Measurements from ENCODE around the gene ARPC1A.
"Not testable (repeated sequence)": the region's sequence is repeated elsewhere in the genome, so short reads cannot be mapped to it uniquely, and the experiment has no call there.

The ARPC1A gene

DNA sequence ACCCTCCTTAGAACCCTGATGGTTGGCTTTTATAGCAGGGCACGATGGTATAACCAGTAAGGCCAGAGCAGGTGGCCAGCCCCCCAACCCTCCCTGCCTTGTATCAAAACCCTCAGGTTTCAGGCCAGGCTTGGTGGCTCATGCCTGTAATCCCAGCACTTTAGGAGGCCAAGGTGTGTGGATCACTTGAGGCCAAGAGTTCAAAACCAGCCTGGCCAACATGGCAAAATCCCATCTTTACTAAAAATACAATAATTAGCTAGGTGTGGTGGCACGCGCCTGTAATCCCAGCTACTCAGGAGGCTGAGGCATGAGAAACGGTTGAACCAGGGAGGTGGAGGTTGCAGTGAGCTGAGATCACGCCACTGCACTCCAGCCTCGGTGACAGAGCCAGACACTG, 3.0 kb upstream of the ARPC1A start:
- DNase-seq (ENCODE audit: low read depth): not testable (repeated sequence)

- DNase-seq (ENCODE audit: low read depth): no peak
Observed at GRCh38 chr7:99324559-99324958, 1.1 kb upstream of the ARPC1A start.

GRCh38 chr7:99325001-99325493, 651 bp upstream of the ARPC1A start:
- DNase-seq (ENCODE audit: low read depth): no peak

- DNase-seq (ENCODE audit: low read depth): no peak
Observed at GRCh38 chr7:99326408-99326782, 697 bp downstream of the ARPC1A start.

GRCh38 chr7:99330314-99330961, 4.7 kb downstream of the ARPC1A start:
- not testable (repeated sequence) for DNase-seq (ENCODE audit: low read depth)

DNA sequence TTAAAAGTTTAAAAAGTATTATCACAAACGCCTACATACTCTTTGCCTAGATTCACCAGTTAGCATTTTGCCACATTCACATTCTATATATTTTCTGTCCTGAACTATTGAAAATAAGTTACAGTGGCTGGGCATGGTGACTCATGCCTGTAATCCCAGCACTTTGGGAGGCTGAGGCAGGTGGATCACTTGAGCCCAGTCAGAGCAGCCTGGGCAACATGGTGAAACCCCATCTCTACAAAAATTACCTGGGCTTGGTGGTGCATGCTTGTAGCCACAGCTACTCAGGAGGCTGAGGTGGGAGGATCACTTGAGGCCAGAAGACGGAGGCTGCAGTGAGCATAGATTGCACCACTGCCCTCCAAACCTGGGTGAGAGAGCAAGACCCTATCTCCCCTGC, 5.3 kb downstream of the ARPC1A start:
- DNase-seq (ENCODE audit: low read depth): no peak

- DNase-seq (ENCODE audit: low read depth): no peak
Observed at GRCh38 chr7:99339595-99339994, 13.9 kb downstream of the ARPC1A start.

GRCh38 chr7:99340659-99341058, 15.0 kb downstream of the ARPC1A start:
- no peak for DNase-seq (ENCODE audit: low read depth)

- no peak for DNase-seq (ENCODE audit: low read depth)
Observed at GRCh38 chr7:99344061-99344647, 18.5 kb downstream of the ARPC1A start.

- DNase-seq (ENCODE audit: low read depth): not testable (repeated sequence)
Observed at GRCh38 chr7:99350641-99351040, 24.9 kb downstream of the ARPC1A start.

DNA sequence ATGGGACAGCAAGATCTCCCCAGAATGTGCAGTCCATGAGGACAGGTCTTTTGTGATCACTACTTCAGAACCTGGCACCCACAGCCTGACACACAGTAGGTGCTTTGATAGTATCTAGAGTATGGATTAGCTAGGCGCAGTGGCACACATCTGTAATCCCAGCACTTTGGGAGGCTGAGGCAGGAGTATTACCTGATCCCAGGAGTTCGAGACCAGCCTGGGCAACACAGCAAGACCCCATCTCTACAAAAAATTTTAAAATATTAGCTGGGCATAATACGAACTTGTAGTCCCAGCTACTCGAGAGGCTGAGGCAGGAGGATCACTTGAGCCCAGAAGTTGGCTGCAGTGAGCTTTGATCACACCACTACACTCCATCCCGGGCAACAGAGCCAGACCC, 26.5 kb downstream of the ARPC1A start:
- DNase-seq (ENCODE audit: low read depth): no peak

DNA sequence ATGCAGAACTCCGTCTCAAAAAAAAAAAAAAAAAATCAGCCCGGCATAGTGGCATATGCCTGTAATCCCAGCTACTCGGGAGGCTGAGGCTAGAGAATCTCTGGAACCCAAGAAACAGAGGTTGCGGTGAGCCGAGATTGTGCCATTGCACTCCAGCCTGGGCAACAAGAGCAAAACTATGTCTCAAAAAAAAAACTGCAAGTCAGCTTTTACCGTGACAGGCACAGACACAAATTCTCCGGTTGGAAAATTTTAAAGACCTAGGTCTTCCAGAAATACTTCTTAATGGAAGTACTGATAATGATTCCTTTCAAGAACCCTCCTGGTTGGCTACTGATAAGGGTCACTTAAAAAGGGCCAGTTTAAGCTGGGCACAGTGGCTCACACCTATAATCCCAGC, 29.4 kb downstream of the ARPC1A start:
- no peak for DNase-seq (ENCODE audit: low read depth)

- no peak for DNase-seq (ENCODE audit: low read depth)
Observed at GRCh38 chr7:99357701-99358490, 32.2 kb downstream of the ARPC1A start.

DNA sequence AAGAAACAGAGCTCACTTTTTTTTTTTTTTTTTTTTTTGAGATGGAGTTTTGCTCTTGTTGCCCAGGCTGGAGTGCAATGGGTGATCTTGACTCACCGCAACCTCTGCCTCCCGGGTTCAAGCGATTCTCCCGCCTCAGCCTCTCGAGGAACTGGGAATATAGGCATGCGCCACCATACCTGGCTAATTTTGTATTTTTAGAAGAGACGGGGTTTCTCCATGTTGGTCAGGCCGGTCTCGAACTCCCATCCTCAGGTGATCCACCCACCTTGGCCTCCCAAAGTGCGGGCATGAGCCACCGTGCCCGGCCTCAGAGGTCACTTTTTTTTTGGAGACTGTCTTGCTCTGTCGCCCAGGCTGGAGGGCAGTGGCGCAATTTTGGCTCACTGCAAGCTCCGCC, 32.8 kb downstream of the ARPC1A start:
- DNase-seq (ENCODE audit: low read depth): not testable (repeated sequence)

- DNase-seq (ENCODE audit: low read depth): no peak
Observed at GRCh38 chr7:99359465-99360154, 33.9 kb downstream of the ARPC1A start.

DNA sequence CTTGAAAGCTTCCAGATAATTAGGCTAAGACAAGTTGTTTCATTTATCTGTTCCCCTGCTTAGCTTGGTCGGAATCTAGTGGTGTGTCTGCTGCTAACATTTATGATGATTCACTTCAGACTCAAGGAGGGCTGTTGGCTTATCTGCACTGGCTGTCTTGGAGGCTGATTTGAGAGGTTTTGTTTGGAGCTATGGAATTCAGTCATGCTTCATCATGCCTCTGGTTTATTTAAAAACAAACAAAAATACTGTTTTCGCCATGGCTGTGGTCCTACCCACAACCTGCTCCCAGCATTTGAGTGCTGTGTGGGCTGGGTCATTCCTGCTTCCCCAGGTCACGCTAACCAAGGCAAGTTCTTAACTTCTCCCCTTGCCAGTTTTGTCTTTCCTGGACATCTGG, 37.1 kb downstream of the ARPC1A start:
- no peak for DNase-seq (ENCODE audit: low read depth)

DNA sequence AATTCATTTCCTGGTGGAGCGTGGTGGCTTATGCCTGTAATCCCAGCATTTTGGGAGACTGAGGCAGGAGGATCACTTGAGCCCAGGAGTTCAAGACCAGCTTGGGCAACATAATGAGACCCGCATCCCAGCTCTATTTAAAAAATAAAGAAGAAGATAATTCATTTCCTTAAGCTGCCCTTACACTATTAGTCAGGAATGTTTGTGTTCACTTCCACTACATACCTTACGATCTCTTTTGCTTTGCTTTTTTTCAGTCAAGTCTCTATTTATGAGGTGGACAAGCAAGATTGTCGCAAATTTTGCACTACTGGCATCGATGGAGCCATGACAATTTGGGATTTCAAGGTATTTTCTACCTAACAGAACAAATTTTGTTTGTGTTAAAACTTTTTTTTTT, 37.6 kb downstream of the ARPC1A start:
- no peak for DNase-seq (ENCODE audit: low read depth)

DNA sequence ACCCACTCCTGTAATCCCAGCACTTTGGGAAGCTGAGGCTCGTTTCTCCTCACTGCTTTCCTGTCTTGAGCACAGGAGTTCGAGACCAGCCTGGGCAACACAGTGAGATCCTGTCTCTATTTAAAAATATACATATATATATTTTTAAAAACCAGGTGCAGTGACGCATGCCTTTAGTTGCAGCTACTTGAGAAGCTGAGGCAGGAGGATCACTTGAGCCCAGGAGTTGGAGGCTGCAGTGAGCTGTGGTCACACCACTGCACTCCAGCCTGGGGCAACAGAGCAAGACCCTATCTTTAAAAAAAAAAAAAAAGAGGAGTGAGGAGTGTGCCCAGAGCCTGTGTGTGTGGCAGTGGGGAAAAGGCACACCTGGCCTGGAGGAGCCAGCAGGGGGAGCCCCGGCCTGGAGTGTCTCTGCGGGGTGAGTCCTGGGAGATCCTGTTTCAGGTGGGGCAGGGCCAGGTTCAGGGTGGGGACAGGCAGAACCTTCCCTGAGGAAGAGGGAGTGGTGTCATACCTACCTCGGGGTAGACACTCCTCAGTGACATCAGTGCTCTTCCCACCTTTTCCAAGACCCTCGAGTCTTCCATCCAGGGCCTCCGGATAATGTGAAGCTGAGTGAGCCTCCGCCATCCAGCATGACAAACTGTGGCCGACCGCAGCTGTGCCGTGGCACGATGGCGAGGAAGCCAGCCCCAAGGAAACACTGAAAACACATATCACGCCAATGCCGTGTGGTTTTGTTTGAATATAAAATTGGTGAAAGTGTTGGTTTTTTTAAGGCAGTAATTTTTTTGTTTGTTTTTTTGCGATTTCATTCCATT, 39.8 kb downstream of the ARPC1A start:
- peak; percentile 64 for DNase-seq (ENCODE audit: low read depth)

DNA sequence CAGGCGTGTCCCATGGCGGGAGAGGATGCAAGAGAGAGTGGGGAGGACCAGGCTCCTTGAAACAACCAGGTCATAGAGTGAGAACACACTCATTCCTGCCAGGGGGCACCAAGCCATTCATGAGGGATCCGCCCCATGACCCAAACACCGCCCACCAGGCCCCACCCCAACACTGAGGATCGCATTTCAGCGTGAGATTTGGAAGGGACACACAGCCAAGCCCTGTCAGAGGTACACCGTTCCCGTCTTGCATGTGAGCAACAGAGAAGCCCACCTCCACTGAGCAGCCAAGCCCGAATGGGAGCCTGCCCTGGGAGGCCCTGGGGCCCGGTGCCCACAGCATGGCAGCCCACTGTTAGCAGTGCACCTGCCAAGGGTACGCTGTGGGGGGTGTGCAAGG, 40.9 kb downstream of the ARPC1A start:
- DNase-seq (ENCODE audit: low read depth): no peak

GRCh38 chr7:99368750-99369389, 43.2 kb downstream of the ARPC1A start:
- DNase-seq (ENCODE audit: low read depth): no peak

DNA sequence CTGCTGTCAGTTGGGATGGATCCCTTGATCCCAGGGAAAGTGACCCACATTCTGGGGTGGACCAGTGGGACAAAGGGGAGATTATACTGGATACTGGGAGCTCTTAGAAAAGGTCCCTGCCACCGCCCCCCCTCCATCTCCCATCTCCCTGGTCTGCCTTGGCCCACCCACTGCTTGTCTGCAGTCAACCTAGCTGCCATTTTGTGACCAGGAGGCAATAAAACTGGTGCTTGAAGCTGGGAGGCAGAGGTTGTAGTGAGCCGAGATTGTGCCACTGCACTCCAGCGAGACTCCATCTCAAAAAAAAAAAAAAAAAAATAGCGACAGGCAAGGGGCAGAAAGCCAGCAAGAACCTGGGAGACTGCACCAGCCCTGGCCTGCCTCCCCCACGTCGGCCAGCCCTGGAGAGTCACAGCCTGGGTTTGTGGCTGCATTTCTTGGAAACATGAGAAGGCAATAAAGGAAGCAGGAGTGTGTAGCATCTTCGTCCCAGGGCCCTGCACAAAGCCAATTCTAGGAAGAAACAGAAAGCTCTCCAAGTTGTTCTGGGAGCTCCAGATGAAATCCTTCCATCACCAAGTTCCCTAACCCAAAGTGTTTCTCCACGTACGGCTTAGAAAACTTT, 44.2 kb downstream of the ARPC1A start:
- DNase-seq (ENCODE audit: low read depth): no peak
